HepG2 (cell line): ENCODE measurements around the gene FAM210A. TPM values are rescaled to one million over a fixed set of nuclear protein-coding genes. Genes with fewer than 3 reads are reported as not detected.

Source experiments
- ATAC-seq: fragments of 200-7000 bp; cut with Tn5 transposase; 3 replicates; pipeline ENCODE4 v1.9.1; 2020; ENCODE audit warnings: mild to moderate bottlenecking, moderate library complexity
- BruUV-seq: library from RNA; stranded (reverse); fragments of 400-500 nt; replicated peaks from 2 replicates; lab custom pipeline; 2021; lab: Mats Ljungman, UMichigan
- CTCF ChIA-PET: fragments of 300-600 bp; formaldehyde crosslinking; extraction: SDS; loops from one replicate; lab custom pipeline; 2021; ENCODE audit warnings: low total read pairs, inconsistent platforms, low intra/inter-chr PET ratio; lab: Yijun Ruan, JAX
- POLR2A ChIA-PET: fragments of 350-600 bp; sonication (Branson Sonifier 250); formaldehyde crosslinking; loops from one replicate; lab custom pipeline; 2020; ENCODE audit warnings: antibody characterized with exemption, inconsistent platforms; lab: Yijun Ruan, JAX
- DNase-seq: peaks from one replicate; pipeline ENCODE4 v3.0.0-alpha.2; 2015; ENCODE audit warnings: low spot score
- FAIRE-seq: peaks from 3 replicates; lab custom pipeline; 2011; peaks lifted over from hg19 to GRCh38; lab: Jason Lieb, UNC
- H2AFZ ChIP-seq: one replicate; pipeline ENCODE4 v1.6.1; 2011; ENCODE audit warnings: low read length, inconsistent platforms
- H3K27ac ChIP-seq: fragments of 300-600 bp; 3 replicates; pipeline ENCODE4 v1.8.0; 2011; ENCODE audit warnings: mixed run types, mild to moderate bottlenecking, mixed read lengths, low read length, inconsistent platforms; ENCODE audit not compliant: insufficient read depth; ENCODE audit errors: extremely low read length
- H3K27me3 ChIP-seq, 2 experiments: fragments of 200-600 bp in 1 of 2; 2 replicates in 1 of 2; 3 replicates in 1 of 2; pipeline versions ENCODE4 v1.6.0 to v1.8.0; 2011; ENCODE audit warnings: low read length in 2 of 2, mild to moderate bottlenecking in 2 of 2, moderate library complexity in 2 of 2, inconsistent platforms in 1 of 2; ENCODE audit not compliant: insufficient read depth in 2 of 2, control insufficient read depth in 1 of 2
- H3K36me3 ChIP-seq, 2 experiments: fragments of 200-600 bp in 1 of 2; replicated peaks in 1 of 2; 2 replicates in 1 of 2; 3 replicates in 1 of 2; pipeline versions ENCODE4 v1.5.1 to v1.8.0; 2011; ENCODE audit warnings: low read length in 2 of 2, inconsistent platforms in 1 of 2; ENCODE audit not compliant: insufficient read depth in 2 of 2, control insufficient read depth in 1 of 2
- H3K4me1 ChIP-seq: 2 replicates; pipeline ENCODE4 v1.5.1; 2012; ENCODE audit warnings: low read length, inconsistent platforms; ENCODE audit not compliant: insufficient read depth
- H3K4me2 ChIP-seq: 2 replicates; pipeline ENCODE4 v1.6.0; 2011; ENCODE audit warnings: low read depth, low read length, inconsistent platforms
- H3K4me3 ChIP-seq, 3 experiments: fragments of 200-600 bp in 1 of 3; sonication (generic), shearing (Covaris generic) in 1 of 3; replicated peaks in 1 of 3; 2 replicates each; pipeline ENCODE4 v1.5.1; 2011 to 2016; ENCODE audit warnings: low read length in 3 of 3, inconsistent platforms in 2 of 3, low read depth in 2 of 3, mild to moderate bottlenecking in 2 of 3, control low read depth in 1 of 3, mixed read lengths in 1 of 3; ENCODE audit not compliant: insufficient read depth in 1 of 3
- H3K79me2 ChIP-seq: one replicate; pipeline ENCODE4 v1.6.1; 2011; ENCODE audit warnings: low read length, inconsistent platforms; ENCODE audit not compliant: insufficient read depth
- H3K9ac ChIP-seq: 2 replicates; pipeline ENCODE4 v1.6.0; 2011; ENCODE audit warnings: mild to moderate bottlenecking, low read depth, low read length, inconsistent platforms; ENCODE audit not compliant: insufficient read depth
- H3K9me3 ChIP-seq: 2 replicates; pipeline ENCODE4 v1.5.1; 2012; ENCODE audit warnings: mild to moderate bottlenecking, low read length
- H4K20me1 ChIP-seq: 2 replicates; pipeline ENCODE4 v1.6.0; 2011; ENCODE audit warnings: inconsistent platforms, mild to moderate bottlenecking, low read length, moderate library complexity; ENCODE audit not compliant: insufficient read depth
- CREM ChIP-seq, 2 experiments: sonication (generic) in 1 of 2; formaldehyde crosslinking in 1 of 2; IDR thresholded peaks; 2 replicates each; pipeline versions ENCODE4 v1.4.0 to v1.6.1; 2016 to 2020; ENCODE audit warnings: antibody characterized with exemption in 1 of 2, mild to moderate bottlenecking in 1 of 2, missing genetic modification reagents in 1 of 2
- KMT2B ChIP-seq: IDR thresholded peaks from 2 replicates; pipeline ENCODE4 v1.6.1; 2016; ENCODE audit warnings: missing genetic modification reagents, missing compliant biosample characterization
- NR2C2 ChIP-seq: sonication (generic); formaldehyde crosslinking; IDR thresholded peaks from 2 replicates; pipeline ENCODE4 v1.4.0; 2020; ENCODE audit warnings: missing genetic modification reagents, mild to moderate bottlenecking, moderate library complexity, borderline replicate concordance
- PITX1 ChIP-seq: sonication (generic); formaldehyde crosslinking; IDR thresholded peaks from 2 replicates; pipeline ENCODE4 v1.5.1; 2020; ENCODE audit warnings: mild to moderate bottlenecking, missing genetic modification reagents
- RBM22 ChIP-seq: fragments of 200-400 bp; formaldehyde crosslinking; optimal IDR thresholded peaks from 2 replicates; pipeline ENCODE3; 2017; ENCODE audit warnings: mild to moderate bottlenecking, low read length, moderate library complexity
- SMAD3 ChIP-seq: sonication (generic); formaldehyde crosslinking; IDR thresholded peaks from 2 replicates; pipeline ENCODE4 v1.4.0; 2020; ENCODE audit warnings: missing genetic modification reagents
- ZFP36 ChIP-seq: fragments of 150-350 bp; IDR thresholded peaks from 2 replicates; pipeline ENCODE4 v1.6.1; 2018; ENCODE audit warnings: borderline replicate concordance, low read length, low read depth; ENCODE audit not compliant: partially characterized antibody
- ZNF124 ChIP-seq: sonication (generic); formaldehyde crosslinking; IDR thresholded peaks from 2 replicates; pipeline ENCODE4 v1.4.0; 2020; ENCODE audit warnings: missing genetic modification reagents
- ZNF263 ChIP-seq: sonication (generic); formaldehyde crosslinking; IDR thresholded peaks from 2 replicates; pipeline ENCODE4 v1.4.0; 2020; ENCODE audit warnings: missing genetic modification reagents
- ZNF350 ChIP-seq: sonication (generic); formaldehyde crosslinking; IDR thresholded peaks from 2 replicates; pipeline ENCODE4 v1.4.0; 2020; ENCODE audit warnings: mild to moderate bottlenecking, low read depth, missing genetic modification reagents, borderline replicate concordance
- ZNF7 ChIP-seq: IDR thresholded peaks from 2 replicates; pipeline ENCODE4 v1.6.1; 2016; ENCODE audit warnings: missing biosample characterization, missing genetic modification reagents
- ZNF747 ChIP-seq: sonication (generic); formaldehyde crosslinking; IDR thresholded peaks from 2 replicates; pipeline ENCODE4 v1.8.1; 2023; ENCODE audit warnings: missing genetic modification reagents, mild to moderate bottlenecking, borderline replicate concordance
- ZNF782 ChIP-seq: sonication (generic); formaldehyde crosslinking; IDR thresholded peaks from 2 replicates; pipeline ENCODE4 v1.4.0; 2020; ENCODE audit warnings: missing genetic modification reagents, mild to moderate bottlenecking, borderline replicate concordance
- WGBS: methylation state at CpG from one replicate; pipeline ENCODE4 v1.1.6; 2017; ENCODE audit warnings: low lambda C conversion rate; 5-methylcytosine and 5-hydroxymethylcytosine counted together
- in situ Hi-C: cut with HindIII; loops from 2 replicates; pipeline ENCODE4 v1.10.0; 2017; ENCODE audit warnings: low pct_unique_long_range_greater_than_20kb; ENCODE audit not compliant: extremely low pct_ligation_motif_present
- intact Hi-C: fragments of 100-400 bp; cut with micrococcal nuclease; formaldehyde crosslinking; loops from one replicate; pipeline ENCODE4 v1.10.0; 2022; ENCODE audit not compliant: unreplicated experiment
- polyA plus RNA-seq, 8 experiments: library from polyadenylated mRNA; depleted of rRNA in 3 of 8; stranded (reverse) in 7 of 8; unstranded in 1 of 8; fragments of >200 nt; fragmentation: Illumina TruSeq in 4 of 8; extraction: Trizol in 4 of 8; gene quantifications; 2 replicates each; pipeline versions ENCODE4 v1.2.1 to v1.2.3, GENCODE V29; 2011 to 2016; ENCODE audit warnings: low read depth in 4 of 8, missing spikeins in 1 of 8, mixed read lengths in 1 of 8; ENCODE audit not compliant: insufficient read depth in 1 of 8
- total RNA-seq, 5 experiments: library from RNA; depleted of rRNA; stranded (reverse); fragments of >200 nt; fragmentation: Illumina TruSeq; extraction: Trizol; gene quantifications; 2 replicates each; pipeline ENCODE4 v1.2.3, GENCODE V29; 2016; ENCODE audit warnings: low read depth in 1 of 5
- TF ChIP-seq, protein P1 (sequence below): sonication (generic); formaldehyde crosslinking; IDR thresholded peaks from 2 replicates; pipeline ENCODE4 v1.5.0; 2020; ENCODE audit warnings: mild to moderate bottlenecking, missing genetic modification reagents

FAM210A gene
- total and polyA plus RNA-seq, 2 of the 13 experiments (the other 11 are each of a cell fraction or from before 2014, with no cell fraction given) = 33.2 to 37.5 TPM

DNA sequence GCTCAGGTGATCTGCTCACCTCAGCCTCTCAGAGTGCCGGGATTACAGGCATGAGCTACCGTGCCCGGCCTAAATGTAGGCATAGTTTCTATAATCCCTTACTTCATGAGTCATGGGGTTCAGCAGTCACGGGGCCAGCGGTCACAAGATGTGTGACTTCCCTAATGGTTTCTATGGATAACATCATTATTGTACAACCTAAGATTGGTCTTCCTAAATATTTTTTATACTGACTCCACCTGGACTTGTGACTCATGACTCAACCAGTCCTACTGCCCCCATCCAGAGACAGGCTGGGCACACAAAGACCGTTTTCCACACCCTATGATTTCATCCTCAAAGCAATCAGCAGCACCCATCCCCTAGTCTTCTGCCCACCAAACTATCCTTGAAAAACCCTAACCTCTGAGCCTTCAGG, 15.9 kb downstream of the FAM210A start:
- POLR2A ChIA-PET = no interaction called here
- no peak overlapping the region for H3K4me3 ChIP-seq
- no peak overlapping the region for H2AFZ ChIP-seq

DNA sequence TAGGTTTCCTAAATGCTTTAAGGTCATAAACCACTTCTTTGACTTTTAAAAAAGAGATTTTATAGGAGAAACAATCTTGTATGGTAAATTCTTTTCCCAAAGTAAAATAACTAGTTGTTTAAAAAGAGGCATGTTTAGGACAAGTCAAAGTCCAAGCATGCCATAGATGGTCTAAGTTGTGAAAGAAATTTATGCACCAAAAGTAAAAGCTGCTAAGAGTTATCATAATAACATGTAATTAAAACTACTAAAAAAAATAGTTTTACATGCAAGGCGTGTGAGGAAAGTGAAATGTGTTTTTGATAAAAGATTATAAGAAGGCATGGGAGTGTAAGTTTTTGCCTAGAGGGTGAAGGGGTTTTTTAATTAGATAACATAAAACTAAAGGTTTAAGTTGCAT, 22.5 kb downstream of the FAM210A start:
- Histone ChIP-seq H3K36me3 (peaks cover 5 to 17% of the 10 kb centered on the region in 2 experiments; a peak in 4 of 5 replicates), H3K9me3 (peaks cover 72% of the 10 kb centered on the region), H3K4me2 (no peak overlapping the region), H3K4me3 (no peak overlapping the region)
- 91% methylated on average over 1 of the region's 1 CpG for WGBS
- in situ Hi-C loops = no loop called here
- POLR2A ChIA-PET = no interaction called here
- DNase-seq (peak; percentile 13), ATAC-seq (no peak)
- BruUV-seq = no TSS peak
- intact Hi-C loops = no loop called here
- TF ChIP-seq NR2C2 (CRISPR knock-in tag) (no peak), KMT2B (CRISPR knock-in tag) (no peak), ZFP36 (peak; percentile 87), ZNF782 (no peak)
- TF ChIP-seq, all 625 proteins: peak for 1
- peaks cover 95% of the 10 kb centered on the region for H3K79me2 ChIP-seq
- peaks cover 2% of the 10 kb centered on the region; the same call in 1 of the 2 replicates for H4K20me1 ChIP-seq
- H3K27me3 ChIP-seq = no peaks in the 10 kb centered on the region; a peak in 1 of 5 replicates
- H3K4me1 ChIP-seq = no peaks in the 10 kb centered on the region
- H2AFZ ChIP-seq = no peak overlapping the region
- FAIRE-seq = no peak
- no peak overlapping the region for H3K9ac ChIP-seq
- H3K27ac ChIP-seq = no peak overlapping the region
- CTCF ChIA-PET = no interaction called here

More for the DNA sequence above, 15.9 kb downstream of the FAM210A start:
- no peaks in the 10 kb centered on the region; a peak in 1 of 5 replicates for H3K27me3 ChIP-seq
- FAIRE-seq = no peak
- 0 out of 5 replicates have a peak, but pooled peaks cover 1 to 4% of the 10 kb centered on the region in 2 experiments for H3K36me3 ChIP-seq
- H3K27ac ChIP-seq = no peak overlapping the region
- CTCF ChIA-PET = no interaction called here
- H3K9me3 ChIP-seq = peaks cover 16% of the 10 kb centered on the region
- H3K4me1 ChIP-seq = peaks cover 33% of the 10 kb centered on the region
- no peak for DNase-seq
- no TSS peak for BruUV-seq
- WGBS = 87% methylated on average over 5 of the region's 6 CpGs
- TF ChIP-seq PITX1 (CRISPR knock-in tag) = no peak
- TF ChIP-seq SMAD3 (CRISPR knock-in tag) = no peak
- TF ChIP-seq ZNF124 = no peak
- TF ChIP-seq ZNF747 = no peak
- TF ChIP-seq ZNF7 = no peak
- TF ChIP-seq, protein P1, sequence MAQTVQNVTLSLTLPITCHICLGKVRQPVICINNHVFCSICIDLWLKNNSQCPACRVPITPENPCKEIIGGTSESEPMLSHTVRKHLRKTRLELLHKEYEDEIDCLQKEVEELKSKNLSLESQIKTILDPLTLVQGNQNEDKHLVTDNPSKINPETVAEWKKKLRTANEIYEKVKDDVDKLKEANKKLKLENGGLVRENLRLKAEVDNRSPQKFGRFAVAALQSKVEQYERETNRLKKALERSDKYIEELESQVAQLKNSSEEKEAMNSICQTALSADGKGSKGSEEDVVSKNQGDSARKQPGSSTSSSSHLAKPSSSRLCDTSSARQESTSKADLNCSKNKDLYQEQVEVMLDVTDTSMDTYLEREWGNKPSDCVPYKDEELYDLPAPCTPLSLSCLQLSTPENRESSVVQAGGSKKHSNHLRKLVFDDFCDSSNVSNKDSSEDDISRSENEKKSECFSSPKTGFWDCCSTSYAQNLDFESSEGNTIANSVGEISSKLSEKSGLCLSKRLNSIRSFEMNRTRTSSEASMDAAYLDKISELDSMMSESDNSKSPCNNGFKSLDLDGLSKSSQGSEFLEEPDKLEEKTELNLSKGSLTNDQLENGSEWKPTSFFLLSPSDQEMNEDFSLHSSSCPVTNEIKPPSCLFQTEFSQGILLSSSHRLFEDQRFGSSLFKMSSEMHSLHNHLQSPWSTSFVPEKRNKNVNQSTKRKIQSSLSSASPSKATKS (CRISPR knock-in tag) = no peak
- no peak for TF ChIP-seq CREM (IDR thresholded peaks at IDR 0.05)
- no peak for TF ChIP-seq CREM (CRISPR knock-in tag; IDR thresholded peaks at IDR 0.05)
- no peak for TF ChIP-seq ZNF263
- no peak for TF ChIP-seq ZNF350 (CRISPR knock-in tag)
- TF ChIP-seq RBM22 = no peak
- TF ChIP-seq, all 625 proteins: peak for 0
- Histone ChIP-seq H3K9ac (no peak overlapping the region), H4K20me1 (peaks cover 37% of the 10 kb centered on the region), H3K79me2 (peaks cover 97% of the 10 kb centered on the region), H3K4me2 (no peak overlapping the region)
- in situ Hi-C loops (no loop called here), intact Hi-C loops (loop anchor here (10.0 kb wide), 2 partner anchors 376 to 496 kb away; partner anchors contain the start of gene LDLRAD4)
- ATAC-seq = no peak
